ENCODE results near the gene ZSCAN10. TPM values are rescaled to one million over a fixed set of nuclear protein-coding genes. Genes with fewer than 3 reads are reported as not detected.
"Not testable (repeated sequence)": the region's sequence is repeated elsewhere in the genome, so short reads cannot be mapped to it uniquely, and the experiment has no call there.

The ZSCAN10 gene
- polyA plus RNA-seq, 1 donor from 2014 or later: 0.10 TPM

DNA sequence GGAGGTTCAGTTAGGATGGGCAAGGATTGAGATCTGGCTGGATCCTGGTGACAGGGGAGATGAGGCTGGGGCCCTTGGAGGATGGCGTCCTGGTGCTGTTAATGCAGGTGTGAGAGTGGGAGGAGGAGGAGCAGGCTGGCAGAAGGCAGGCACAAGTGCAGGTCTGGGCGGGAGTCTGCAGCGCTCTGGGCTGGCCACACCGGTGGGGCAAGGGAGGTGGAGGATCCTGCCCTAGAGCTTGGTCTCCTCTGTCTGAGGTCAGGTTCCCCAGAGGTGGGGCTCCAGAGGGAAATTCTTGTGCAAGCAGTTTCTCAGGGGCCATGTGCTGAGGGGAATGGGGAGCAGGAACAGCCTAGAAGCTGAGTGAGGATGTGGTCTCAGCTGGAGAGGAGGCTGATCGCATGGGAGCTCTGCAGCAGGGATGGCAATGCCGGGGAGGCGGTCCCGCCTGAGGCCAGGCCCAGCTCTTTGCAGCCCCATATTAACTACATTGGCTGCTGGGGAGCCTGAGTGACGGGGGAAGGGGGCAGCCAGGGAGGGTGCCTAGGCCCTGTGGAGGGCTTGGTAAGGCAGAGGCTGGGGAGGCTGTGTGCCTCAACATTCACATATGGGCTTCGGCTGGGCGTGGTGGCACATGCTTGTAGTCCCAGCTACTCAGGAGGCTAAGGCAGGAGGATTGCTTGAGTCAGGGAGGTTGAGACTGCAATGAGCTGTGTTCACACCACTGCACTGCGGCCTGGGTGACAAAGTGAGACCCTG lies 46.3 kb downstream of the ZSCAN10 start:
- not testable (repeated sequence) for H3K9ac ChIP-seq (ENCODE audit: low read length); H3F3A ChIP-seq (ENCODE audit: insufficient read depth, low read length, poor library complexity, severe bottlenecking); H3K9me3 ChIP-seq (ENCODE audit: low read length); H2AFZ ChIP-seq (ENCODE audit: low read depth, low read length); H4K20me1 ChIP-seq (ENCODE audit: insufficient read depth); H3K4me3 ChIP-seq (ENCODE audit: low read length); H3K79me2 ChIP-seq (replicated peaks; ENCODE audit: insufficient read depth, low read length); H3K36me3 ChIP-seq (ENCODE audit: insufficient read depth, low read length); H3K4me2 ChIP-seq (ENCODE audit: low read length); H3K9me2 ChIP-seq (ENCODE audit: insufficient read depth, low read length); H3K27ac ChIP-seq (ENCODE audit: low read length)
- H3K27me3 ChIP-seq (ENCODE audit: insufficient read depth, low read depth, low read length): peaks cover 19% of the 10 kb centered on the region

DNA sequence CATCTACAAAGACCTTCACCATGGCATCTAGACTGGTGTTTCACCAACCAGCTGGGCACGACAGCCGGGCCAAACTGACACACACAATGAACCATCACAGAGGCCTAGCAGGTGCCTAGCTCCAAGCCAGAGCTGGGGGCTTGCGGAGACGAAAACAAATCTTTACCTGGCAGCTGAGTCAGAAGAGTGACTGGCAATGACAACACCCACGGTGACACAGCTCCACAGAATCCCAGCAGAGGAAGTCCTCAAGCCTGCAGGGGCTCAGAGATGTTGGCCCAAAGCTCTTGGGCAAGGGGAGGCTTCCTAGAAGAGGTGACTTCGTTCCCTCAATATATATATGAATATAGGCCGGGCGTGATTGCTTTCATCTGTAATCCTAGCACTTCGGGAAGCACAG lies 47.6 kb downstream of the ZSCAN10 start:
- Histone ChIP-seq H3K4me2 (ENCODE audit: low read length) (no peak overlapping the region), H4K20me1 (ENCODE audit: insufficient read depth) (no peaks in the 10 kb centered on the region), H3K9ac (ENCODE audit: low read length) (no peak overlapping the region), H3K4me3 (ENCODE audit: low read length) (no peak overlapping the region), H2AFZ (ENCODE audit: low read depth, low read length) (no peak overlapping the region), H3K9me3 (ENCODE audit: low read length) (no peaks in the 10 kb centered on the region), H3K27me3 (ENCODE audit: insufficient read depth, low read depth, low read length) (peaks cover 32% of the 10 kb centered on the region), H3K36me3 (ENCODE audit: insufficient read depth, low read length) (no peaks in the 10 kb centered on the region), H3K9me2 (ENCODE audit: insufficient read depth, low read length) (no peaks in the 10 kb centered on the region), H3K79me2 (replicated peaks; ENCODE audit: insufficient read depth, low read length) (no peaks in the 10 kb centered on the region), H3F3A (ENCODE audit: insufficient read depth, low read length, poor library complexity, severe bottlenecking) (no peaks in the 10 kb centered on the region), H3K27ac (ENCODE audit: low read length) (no peak overlapping the region)
- TF ChIP-seq, protein P1, sequence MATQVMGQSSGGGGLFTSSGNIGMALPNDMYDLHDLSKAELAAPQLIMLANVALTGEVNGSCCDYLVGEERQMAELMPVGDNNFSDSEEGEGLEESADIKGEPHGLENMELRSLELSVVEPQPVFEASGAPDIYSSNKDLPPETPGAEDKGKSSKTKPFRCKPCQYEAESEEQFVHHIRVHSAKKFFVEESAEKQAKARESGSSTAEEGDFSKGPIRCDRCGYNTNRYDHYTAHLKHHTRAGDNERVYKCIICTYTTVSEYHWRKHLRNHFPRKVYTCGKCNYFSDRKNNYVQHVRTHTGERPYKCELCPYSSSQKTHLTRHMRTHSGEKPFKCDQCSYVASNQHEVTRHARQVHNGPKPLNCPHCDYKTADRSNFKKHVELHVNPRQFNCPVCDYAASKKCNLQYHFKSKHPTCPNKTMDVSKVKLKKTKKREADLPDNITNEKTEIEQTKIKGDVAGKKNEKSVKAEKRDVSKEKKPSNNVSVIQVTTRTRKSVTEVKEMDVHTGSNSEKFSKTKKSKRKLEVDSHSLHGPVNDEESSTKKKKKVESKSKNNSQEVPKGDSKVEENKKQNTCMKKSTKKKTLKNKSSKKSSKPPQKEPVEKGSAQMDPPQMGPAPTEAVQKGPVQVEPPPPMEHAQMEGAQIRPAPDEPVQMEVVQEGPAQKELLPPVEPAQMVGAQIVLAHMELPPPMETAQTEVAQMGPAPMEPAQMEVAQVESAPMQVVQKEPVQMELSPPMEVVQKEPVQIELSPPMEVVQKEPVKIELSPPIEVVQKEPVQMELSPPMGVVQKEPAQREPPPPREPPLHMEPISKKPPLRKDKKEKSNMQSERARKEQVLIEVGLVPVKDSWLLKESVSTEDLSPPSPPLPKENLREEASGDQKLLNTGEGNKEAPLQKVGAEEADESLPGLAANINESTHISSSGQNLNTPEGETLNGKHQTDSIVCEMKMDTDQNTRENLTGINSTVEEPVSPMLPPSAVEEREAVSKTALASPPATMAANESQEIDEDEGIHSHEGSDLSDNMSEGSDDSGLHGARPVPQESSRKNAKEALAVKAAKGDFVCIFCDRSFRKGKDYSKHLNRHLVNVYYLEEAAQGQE (IDR thresholded peaks at IDR 0.05; ENCODE audit: borderline replicate concordance): no peak
- TF ChIP-seq, protein P2, sequence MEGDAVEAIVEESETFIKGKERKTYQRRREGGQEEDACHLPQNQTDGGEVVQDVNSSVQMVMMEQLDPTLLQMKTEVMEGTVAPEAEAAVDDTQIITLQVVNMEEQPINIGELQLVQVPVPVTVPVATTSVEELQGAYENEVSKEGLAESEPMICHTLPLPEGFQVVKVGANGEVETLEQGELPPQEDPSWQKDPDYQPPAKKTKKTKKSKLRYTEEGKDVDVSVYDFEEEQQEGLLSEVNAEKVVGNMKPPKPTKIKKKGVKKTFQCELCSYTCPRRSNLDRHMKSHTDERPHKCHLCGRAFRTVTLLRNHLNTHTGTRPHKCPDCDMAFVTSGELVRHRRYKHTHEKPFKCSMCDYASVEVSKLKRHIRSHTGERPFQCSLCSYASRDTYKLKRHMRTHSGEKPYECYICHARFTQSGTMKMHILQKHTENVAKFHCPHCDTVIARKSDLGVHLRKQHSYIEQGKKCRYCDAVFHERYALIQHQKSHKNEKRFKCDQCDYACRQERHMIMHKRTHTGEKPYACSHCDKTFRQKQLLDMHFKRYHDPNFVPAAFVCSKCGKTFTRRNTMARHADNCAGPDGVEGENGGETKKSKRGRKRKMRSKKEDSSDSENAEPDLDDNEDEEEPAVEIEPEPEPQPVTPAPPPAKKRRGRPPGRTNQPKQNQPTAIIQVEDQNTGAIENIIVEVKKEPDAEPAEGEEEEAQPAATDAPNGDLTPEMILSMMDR (IDR thresholded peaks at IDR 0.05; ENCODE audit: poor library complexity, severe bottlenecking): no peak
- TF ChIP-seq RAD21 (conservative IDR thresholded peaks at IDR 0.05): no peak
- TF ChIP-seq MXI1 (conservative IDR thresholded peaks at IDR 0.05; ENCODE audit: poor library complexity, severe bottlenecking): no peak
- no peak for TF ChIP-seq SMC3 (conservative IDR thresholded peaks at IDR 0.05; ENCODE audit: poor library complexity)
- no peak for TF ChIP-seq EP300 (conservative IDR thresholded peaks at IDR 0.05; ENCODE audit: poor library complexity, severe bottlenecking)
- TF ChIP-seq TAF1 (IDR thresholded peaks at IDR 0.05; ENCODE audit: low read depth): no peak
- TF ChIP-seq EZH2 (IDR thresholded peaks at IDR 0.05; ENCODE audit: borderline replicate concordance, insufficient read depth, low read length, poor library complexity, severe bottlenecking): no peak
- TF ChIP-seq POLR2AphosphoS5 (IDR thresholded peaks at IDR 0.05): no peak

Measured in neural cell (in vitro differentiated cells).